Epithelial cell of proximal tubule (primary cell): ENCODE data around the gene TELO2. TPM values are rescaled to one million over a fixed set of nuclear protein-coding genes. Genes with fewer than 3 reads are reported as not detected.

Source experiments
- DNase-seq: peaks from one replicate; pipeline ENCODE4 v3.0.0-alpha.2; 2011; ENCODE audit warnings: low read depth
- H3K4me3 ChIP-seq: 2 replicates; pipeline ENCODE4 v1.5.1; 2011; ENCODE audit warnings: low read depth, mild to moderate bottlenecking, low read length
- CTCF ChIP-seq: conservative IDR thresholded peaks from 2 replicates; pipeline ENCODE4 v1.5.1; 2012; ENCODE audit warnings: low read depth, mild to moderate bottlenecking, low read length
- total RNA-seq: library from RNA; depleted of rRNA; stranded (reverse); fragments of >200 nt; gene quantifications from 2 replicates; pipeline ENCODE4 v1.2.3, GENCODE V29; 2015

TELO2 gene
- total RNA-seq, 1 donor from 2014 or later, result 33.5 TPM

GRCh38 chr16:1509307-1510221 lies 16.4 kb downstream of the TELO2 start:
- TF ChIP-seq CTCF, result no peak
- no peak overlapping the region for H3K4me3 ChIP-seq
- DNase-seq, result no peak

GRCh38 chr16:1510272-1510671 lies 17.1 kb downstream of the TELO2 start:
- no peak overlapping the region for H3K4me3 ChIP-seq
- no peak for DNase-seq
- TF ChIP-seq CTCF, result no peak

GRCh38 chr16:1510941-1511351 lies 17.8 kb downstream of the TELO2 start:
- H3K4me3 ChIP-seq, result no peak overlapping the region
- no peak for TF ChIP-seq CTCF
- DNase-seq, result no peak

- no peak overlapping the region for H3K4me3 ChIP-seq
- DNase-seq, result no peak
Observed at GRCh38 chr16:1511662-1512569, 18.8 kb downstream of the TELO2 start.

GRCh38 chr16:1512774-1513173 lies 19.6 kb downstream of the TELO2 start:
- no peak for DNase-seq
- H3K4me3 ChIP-seq, result no peak overlapping the region
- TF ChIP-seq CTCF, result no peak

More at GRCh38 chr16:1511662-1512569, 18.8 kb downstream of the TELO2 start:
- no peak for TF ChIP-seq CTCF

- no peak for TF ChIP-seq CTCF
- H3K4me3 ChIP-seq, result no peak overlapping the region
- DNase-seq, result no peak
Observed at GRCh38 chr16:1514507-1514906, 21.3 kb downstream of the TELO2 start.
